Measurements from ENCODE around the gene COBL. TPM values are rescaled to one million over a fixed set of nuclear protein-coding genes. Genes with fewer than 3 reads are reported as not detected.

COBL gene
- total RNA-seq, 1 donor from 2014 or later: 38.3 TPM

DNA sequence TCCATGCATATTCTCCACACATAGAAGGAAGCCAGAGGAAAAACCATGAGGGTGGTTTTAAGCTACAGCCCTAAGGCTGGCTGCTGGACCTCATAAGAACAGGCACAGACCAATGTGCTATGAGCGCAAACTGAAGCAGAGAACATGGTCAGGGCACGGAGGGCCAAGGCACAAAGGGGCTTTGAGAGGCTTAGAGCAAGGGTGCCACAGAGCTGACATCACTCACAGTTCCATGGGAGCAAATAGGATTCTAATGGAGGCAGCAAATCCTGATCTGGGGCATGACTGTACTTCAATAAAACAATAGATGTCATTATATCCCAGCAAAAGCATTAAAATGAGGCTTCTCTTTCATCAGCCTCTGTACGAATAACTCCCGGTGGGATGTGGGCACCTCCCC lies 162.4 kb downstream of the COBL start:
- no peak for ATAC-seq

GRCh38 chr7:51152706-51153200 lies 163.9 kb downstream of the COBL start:
- DNase-seq (ENCODE audit: low spot score) (no peak), ATAC-seq (no peak)

More for the DNA sequence above, 162.4 kb downstream of the COBL start:
- no peak for DNase-seq (ENCODE audit: low spot score)

DNA sequence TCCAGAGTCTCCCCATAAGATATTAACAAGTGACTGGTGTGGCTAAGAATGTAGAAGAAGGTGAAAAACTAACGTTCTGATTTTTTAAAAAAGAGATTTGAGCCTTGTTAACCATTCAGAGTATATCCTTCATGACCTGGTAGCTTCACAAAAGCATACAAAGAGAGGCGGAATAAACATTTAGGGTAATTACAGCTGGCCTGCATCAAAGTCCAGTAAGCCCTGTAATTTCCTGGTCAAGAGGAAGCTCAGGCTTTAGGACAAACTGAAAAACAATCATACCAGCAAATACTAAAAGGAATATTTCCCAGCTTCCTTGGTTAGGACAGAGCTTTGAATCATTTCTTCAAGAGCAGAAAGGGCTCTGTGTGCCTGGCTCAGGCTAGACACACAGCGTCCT lies 165.2 kb downstream of the COBL start:
- ATAC-seq (no peak), DNase-seq (ENCODE audit: low spot score) (no peak)

DNA sequence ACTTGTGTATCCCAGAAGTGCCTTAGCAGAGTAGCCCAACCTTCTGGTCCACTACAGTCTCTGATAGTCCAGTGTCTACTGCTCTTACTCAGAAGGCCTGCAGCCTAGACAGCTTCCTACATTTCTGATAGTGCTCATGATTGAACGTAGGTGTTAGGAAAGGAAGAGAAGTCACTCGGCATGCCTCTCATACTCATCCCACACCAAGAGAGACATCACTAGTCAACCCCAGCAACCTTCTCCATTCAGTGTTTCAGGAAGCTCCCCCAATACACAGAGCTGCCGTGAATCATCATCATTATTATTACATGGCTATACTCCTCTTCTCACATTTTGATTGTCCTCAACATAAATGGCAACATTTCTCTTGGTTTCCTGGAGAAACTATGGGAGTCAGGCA lies 166.4 kb downstream of the COBL start:
- no peak for DNase-seq (ENCODE audit: low spot score)

DNA sequence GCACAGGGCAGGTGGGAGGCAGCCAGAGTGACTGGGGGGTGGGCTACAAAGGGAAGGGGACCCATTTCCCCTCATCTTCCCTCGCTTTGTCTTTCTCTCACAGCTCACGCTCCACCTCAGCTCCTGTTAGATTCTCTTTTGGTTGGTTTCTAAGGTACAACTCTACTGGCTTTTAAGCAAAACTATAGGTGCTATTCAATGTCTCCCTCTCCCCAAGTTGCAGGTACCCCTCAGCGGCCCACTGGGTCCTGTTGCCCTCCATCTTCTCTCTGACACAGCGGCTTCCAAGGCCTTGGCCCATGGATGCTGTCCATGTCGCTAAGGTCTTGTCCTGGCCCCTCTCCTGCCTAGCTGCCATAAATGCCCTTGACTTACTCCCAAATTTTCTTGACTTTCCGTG lies 168.4 kb downstream of the COBL start:
- no peak for ATAC-seq
- DNase-seq (ENCODE audit: low spot score): no peak

More for the DNA sequence above, 166.4 kb downstream of the COBL start:
- ATAC-seq: no peak

- ATAC-seq (no peak), DNase-seq (ENCODE audit: low spot score) (no peak)
Observed at GRCh38 chr7:51146816-51147586, 169.6 kb downstream of the COBL start.

DNA sequence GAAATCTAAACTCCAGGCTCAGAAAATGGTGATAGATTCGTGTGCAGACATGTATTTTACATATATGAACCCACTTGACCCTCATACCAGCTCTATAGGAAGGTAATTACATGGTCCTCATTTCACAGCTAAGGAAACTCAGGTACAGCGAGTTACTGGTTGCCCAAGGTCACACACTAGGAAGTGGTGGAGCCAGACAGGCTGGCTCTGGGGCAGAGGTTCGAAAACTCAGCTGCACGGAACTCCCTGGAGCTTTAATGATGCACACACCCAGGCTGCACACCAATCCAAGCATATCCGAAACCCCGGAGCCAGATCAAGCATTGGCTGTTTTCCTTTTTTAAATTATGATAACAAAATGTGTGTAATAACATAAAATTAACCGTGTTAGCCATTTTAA lies 172.4 kb downstream of the COBL start:
- DNase-seq (ENCODE audit: low spot score) (no peak), ATAC-seq (no peak)

GRCh38 chr7:51142741-51143385 lies 173.7 kb downstream of the COBL start:
- ATAC-seq (no peak), DNase-seq (ENCODE audit: low spot score) (no peak)

DNA sequence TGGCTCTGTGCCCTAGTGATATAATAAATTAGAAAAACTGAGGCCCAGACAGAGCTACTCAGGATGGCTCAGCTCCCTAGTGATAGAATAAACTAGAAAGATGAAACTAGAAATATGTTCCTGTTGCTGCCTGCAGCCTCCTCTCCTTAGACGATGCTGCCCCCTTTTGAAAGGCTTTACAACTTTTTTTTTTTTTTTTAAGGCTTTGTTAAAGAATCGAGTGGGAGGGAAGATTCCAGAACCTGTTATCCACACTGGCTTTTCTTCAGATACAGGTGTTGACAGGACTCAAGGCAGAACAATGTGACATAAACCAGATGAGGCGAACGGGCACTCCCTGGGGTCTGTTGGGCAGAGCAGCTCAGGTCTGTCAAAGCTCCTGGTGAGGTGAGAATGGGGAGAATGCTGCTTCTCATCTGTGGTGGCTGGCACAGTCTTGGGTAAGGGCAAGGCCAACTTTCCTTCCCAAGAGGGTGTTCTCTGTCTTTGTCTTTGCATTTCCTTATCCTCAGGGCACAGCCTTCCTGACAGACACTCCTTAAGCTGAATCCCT lies 175.1 kb downstream of the COBL start:
- DNase-seq (ENCODE audit: low spot score): no peak
- peak; percentile 47 for ATAC-seq

DNA sequence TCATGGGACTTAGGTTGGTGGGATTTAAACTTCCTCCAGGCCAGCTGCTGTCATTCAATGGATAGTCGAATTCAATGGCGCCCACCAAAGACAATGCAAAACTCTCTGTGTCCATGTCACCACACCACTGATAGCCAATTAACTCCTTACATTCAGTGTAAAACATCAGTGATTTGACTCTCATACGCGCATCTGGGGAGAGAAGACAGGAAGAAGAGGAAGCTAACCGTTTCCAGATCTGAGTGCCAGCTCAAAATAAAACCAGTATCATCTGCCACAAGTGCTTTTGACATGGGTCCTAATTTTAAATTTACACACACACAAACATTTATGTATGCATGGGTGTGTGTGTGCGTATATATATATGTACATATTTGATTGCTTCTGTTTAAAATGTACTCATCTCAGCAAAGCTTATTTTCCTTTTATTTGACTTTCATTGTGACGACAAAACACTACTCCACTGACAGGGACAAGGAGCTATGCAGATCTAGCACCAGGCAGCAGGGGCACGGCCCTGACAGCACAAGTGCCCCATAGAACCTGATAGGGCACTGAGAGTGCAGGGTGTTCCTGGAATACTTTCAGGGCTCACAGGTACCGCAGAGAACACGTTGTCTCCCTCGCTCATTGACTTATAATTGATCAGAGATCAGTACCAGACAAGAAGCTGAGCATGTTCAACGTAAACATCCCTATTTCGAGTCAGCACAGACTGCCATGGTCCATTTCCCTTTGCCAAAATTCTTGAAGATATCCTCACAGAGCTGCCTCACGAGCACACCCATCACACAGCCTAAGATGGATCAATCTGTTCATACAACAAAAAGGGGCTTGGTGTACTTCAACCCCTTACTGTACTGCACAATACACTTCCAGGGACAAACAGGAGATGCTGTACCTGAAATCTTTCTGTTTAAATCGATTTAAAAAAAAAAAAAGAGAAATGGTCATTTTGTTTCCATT lies 176.1 kb downstream of the COBL start:
- no peak for ATAC-seq

GRCh38 chr7:51139796-51140195 lies 176.8 kb downstream of the COBL start:
- ATAC-seq (no peak), DNase-seq (ENCODE audit: low spot score) (no peak)

More for the DNA sequence above, 176.1 kb downstream of the COBL start:
- no peak for DNase-seq (ENCODE audit: low spot score)

DNA sequence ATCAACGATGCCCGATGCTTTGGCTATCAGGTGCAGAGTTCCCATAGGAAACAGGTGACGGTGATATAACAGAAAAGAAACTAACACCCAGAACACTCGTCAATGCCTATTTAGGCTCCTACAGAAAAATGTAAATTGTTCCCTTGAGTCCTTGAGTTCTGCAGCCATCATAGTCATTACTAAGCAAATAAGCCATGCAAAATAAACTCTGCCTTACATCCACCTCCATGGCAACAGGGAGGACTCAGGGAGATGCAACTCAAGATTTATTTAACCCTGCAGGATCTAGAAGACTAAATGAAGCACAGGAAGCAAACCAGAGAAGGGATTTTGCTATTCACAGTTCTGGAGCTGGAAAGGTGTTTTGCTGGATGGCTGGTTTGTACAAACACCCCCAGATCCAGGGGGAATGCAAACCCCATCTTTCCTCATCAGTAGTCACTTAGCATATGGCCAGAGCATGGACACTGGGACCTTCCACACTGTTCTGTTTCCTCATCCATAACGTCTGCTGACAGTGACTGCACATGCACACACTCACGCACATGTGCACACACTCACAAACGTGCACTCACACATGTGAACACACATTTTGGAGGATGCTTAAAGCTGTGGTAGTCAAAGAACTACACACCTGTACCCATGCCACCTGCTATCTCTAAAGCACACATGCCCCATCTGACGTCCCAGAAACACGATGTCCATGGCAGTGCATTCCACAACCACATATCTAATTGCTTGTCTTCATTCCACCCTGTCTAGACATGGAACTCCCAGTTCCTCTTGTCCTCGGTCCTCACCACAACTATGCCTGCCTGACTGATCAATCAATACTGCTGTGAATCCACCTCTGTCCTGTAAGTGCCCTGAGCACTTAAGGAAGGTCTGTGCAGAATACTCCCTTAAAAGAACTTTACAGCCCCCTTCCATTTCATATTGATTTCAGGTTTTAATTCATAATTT lies 178.2 kb downstream of the COBL start:
- no peak for ATAC-seq

DNA sequence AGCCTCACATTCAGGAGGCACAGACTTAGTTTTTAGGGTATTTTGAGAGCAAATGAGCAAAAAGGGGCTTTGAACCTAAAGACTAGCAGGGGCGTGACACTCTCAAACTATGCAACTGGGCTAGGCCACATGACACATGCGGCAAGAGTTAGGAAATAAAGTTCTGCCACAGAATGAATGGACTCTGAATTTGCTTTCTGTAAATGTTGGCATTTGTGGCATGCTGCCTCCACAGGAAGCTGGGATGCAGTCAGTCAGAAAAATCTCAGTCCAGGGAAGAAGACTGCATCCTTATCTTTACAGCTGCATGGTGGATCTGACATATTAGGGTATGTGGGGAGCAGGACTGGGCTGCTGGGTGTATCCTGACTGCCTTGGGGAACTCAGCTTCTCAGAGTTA lies 181.0 kb downstream of the COBL start:
- no peak for ATAC-seq
- no peak for DNase-seq (ENCODE audit: low spot score)

More for the DNA sequence above, 178.2 kb downstream of the COBL start:
- DNase-seq (ENCODE audit: low spot score): no peak

DNA sequence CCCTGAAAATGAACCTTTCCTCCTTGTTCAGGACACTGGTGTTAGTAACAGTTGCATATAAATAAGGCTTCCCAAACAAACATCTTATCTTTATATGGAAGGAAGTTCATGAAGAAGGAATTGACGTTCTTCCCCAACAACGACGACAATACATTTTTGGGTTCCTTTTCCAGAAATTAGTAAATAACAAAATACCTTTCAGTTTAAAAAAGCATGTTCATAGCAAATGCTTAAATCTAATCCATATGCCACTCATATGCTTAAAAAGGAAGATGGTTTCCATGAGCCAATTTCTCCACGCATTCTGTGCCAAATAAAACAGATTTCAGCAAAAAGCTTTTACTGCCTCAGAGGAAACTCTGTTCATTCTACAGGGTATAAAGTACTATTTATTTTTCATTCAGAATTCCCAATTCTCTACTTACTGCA lies 182.6 kb downstream of the COBL start:
- no peak for ATAC-seq
- DNase-seq (ENCODE audit: low spot score): no peak

DNA sequence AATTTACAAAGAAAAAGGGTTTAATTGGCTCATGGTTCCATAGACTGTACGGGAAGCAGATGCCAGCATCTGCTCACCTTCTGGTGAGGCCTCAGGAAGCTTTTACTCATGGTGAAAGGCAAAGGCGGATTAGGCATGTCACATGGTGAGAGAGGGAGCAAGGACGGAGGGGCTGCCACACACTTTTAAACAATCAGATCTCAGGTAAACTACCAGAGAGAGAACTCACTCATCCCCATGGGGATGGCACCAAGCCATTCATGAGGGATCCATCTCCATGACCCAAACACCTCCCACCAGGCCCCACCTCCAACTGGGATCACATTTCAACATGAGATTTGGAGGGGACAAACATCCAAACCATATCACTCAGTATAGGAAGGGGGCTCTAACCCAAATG lies 183.9 kb downstream of the COBL start:
- ATAC-seq (no peak), DNase-seq (ENCODE audit: low spot score) (no peak)

DNA sequence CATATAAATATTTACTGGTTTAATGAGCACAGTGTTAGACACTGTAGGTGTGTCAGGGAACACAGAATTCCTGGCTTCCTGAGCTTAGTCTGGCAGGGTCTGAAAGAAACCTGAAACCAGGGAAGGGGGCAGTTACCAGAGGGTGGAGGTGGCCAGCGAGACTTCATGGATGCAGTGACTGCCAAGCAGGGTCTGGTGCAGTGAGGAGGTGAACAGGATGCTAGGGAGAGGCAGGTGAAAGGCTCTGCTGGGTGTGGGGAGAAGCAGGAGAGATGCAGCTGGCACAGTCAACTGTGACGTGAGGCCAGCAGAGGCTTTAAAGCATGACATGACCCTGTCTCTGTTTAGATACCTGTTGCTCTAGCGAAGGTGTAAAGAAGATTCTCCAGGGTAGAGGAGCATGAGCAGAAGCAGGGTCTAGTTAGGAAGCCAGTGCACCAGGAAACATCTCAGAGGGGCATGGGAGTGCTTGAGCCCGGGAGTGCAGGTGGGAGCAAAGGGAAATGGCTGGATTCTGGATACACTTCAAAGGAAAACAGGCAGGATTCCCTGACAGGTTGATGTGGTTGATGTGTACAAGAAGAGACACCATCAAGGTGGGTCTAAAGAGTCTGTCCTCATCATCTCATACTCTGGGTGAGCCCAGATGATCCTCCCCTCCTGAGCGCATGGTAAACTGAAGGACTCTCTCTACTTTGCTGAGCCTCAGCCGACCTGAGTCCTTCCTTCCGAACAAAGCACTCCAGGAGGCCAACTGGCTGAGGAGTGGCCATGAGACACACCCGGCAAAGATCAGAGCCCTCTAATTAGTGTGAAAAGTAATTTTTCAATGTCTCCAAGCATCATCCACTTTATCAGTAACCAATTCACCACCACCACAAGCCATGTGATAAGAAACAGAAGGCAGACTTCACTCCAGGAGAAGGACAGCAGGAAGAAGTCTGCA lies 186.8 kb downstream of the COBL start:
- ATAC-seq: no peak
- no peak for DNase-seq (ENCODE audit: low spot score)

DNA sequence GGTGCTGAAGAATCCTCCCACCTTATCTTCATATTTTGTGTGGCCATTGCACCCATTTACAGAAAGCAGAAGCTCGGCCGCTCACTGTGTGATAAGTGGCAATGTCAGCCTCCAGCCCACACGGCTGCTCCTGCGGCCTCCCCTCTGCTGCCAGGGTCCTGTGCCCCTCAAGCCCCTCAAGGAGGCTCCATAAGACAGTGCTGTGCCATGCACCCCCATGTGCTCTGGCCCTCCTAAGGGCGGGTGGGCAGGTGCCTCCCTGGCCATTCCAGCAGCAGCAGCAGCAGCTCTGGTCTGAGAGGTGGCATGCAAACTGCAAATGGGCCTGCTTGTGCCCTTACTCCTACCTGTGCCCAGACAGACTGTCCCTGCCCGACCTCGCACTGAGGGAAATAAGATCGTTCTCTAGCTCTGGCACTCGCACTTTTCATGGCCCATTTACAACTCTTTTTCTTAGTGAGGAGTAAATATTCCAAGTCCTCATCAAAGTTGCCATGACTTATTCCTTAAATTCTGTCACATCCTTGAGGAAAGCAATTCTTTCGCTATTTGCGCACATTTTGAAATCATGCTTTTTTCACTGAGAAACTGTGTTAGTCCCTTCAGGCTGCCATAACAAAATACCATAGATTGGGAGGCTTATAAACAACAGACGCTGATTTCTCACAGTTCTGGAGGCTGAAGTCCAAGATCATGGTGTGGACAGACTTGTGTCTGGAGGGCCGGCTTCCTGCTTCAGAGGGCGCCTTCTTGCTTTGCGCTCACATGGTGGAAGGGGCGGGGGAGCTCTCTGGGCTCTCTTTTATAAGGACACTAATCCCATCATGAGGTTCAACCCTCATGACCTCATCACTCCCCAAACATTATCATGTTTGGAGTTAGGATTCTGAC lies 187.8 kb downstream of the COBL start:
- DNase-seq (ENCODE audit: low spot score) (no peak), ATAC-seq (no peak)

DNA sequence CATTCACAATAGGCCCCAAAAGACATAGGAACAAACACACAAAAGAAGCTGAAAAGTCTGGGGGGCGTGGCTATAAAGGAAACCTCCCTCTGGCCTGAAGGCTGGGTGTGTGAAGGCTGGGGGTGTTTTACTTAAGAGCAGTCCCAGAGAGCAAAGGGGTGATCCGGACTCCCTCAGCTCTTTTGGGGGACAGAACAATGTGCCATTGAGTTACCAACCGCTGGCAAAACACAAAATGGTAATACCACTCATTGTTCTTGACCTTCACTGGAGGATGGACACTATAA lies 189.0 kb downstream of the COBL start:
- no peak for DNase-seq (ENCODE audit: low spot score)
- no peak for ATAC-seq

Data from left lobe of liver (tissue), 2 donors.